Fibroblast of skin of back (primary cell): ENCODE results near the gene NGDN.

Source experiments
- DNase-seq: peaks from one replicate; pipeline ENCODE4 v3.0.0-alpha.2; 2013

Gene NGDN

DNA sequence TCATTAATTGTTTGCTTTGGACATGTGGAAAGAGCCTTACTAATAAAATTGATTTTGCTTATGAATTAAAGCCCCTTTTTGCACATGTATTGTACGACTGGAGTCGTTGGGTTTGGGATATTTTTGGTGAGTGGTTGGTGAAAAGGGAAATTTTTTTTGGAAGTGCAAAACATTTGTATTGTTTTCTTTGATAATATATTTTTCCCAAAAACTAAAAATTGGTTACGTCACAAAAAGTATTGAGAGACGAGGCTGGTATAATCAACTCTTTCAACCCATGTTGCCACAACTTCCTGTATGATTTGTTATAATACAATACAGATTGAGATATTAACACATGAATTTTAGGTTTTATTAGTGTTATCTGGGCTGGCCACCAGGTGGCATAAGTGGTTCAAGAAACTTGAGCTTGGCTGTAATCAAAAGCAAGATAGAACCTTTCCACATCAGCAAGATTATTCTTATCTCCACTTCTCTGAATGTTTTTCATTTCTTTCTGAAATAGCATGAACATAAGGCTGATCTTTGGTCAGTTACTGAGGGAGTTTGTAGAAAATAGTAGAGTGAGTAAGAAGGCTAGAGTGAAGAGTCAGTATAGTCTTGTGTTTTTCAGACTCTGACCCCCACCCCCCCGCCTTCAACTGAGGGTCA, 8.7 kb downstream of the NGDN start:
- peak; percentile 69 for DNase-seq

DNA sequence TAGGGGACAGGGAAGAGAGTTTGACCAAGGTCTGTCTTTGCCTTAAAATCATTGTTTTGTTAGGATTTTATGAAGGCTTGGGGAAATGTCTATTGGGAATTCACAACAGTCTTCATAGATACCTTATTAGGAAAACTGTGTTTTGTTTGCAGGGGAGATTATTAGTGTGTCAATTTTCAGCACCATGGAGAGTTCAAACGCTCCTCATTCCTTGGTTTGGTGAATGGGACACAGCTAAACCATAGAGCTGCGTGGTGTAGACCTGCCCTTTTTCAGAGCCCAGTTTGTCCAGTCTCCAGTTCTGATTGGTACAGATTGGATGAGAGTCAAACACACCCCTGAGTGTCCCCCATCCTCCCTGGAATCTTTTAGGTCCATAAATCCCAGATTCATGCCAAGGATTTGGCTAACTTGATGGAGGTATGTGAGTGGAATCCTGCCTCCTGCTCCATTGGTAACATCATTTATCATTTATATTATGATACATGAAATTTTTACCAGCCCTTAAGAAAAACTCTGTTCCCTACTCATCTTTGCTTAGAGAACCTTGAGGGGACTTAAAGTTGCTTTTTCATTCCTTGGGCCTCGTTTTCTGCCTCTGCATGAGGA, 12.0 kb downstream of the NGDN start:
- peak; percentile 28 for DNase-seq

GRCh38 chr14:23481979-23482822, 12.7 kb downstream of the NGDN start:
- no peak for DNase-seq

DNA sequence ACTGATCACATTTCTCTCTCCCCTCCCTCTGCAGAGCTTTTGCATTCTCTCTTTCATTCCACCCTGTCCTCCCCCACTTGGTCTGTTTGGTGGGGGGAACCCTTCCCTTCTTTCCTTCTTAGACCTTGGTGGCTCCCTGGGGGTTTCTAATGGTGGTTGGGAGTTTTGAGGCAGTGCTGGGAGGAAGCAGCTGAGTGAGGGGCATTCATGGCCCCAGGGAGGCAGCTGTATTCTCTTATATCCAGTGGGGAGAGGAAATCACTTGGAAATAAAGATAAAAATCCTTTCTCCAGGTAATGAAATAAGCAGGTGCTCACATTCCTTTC, 13.3 kb downstream of the NGDN start:
- no peak for DNase-seq

- peak; percentile 32 for DNase-seq
Measured at GRCh38 chr14:23483236-23483854, 13.8 kb downstream of the NGDN start.

GRCh38 chr14:23485326-23485725, 15.8 kb downstream of the NGDN start:
- no peak for DNase-seq

DNA sequence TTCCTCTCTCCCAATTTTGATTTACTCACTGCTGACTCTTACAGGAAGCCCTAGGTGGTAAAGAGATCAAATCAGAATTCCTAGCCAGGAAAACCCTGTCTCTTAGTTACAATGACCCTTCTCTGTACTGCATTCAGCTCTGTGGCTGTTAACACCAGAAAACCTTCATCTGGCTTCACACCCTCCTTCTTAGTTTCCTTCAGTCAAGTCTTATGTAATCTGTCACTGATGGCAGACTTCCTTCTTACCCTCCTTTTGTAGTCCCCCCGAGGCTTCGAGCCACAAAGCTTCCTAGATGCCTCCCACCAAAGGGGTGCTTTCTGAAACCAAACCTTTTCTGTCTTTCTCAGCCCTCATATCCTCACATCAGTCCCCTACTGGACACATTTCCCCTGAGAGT, 16.5 kb downstream of the NGDN start:
- no peak for DNase-seq

GRCh38 chr14:23487216-23487615, 17.7 kb downstream of the NGDN start:
- DNase-seq, result no peak

DNA sequence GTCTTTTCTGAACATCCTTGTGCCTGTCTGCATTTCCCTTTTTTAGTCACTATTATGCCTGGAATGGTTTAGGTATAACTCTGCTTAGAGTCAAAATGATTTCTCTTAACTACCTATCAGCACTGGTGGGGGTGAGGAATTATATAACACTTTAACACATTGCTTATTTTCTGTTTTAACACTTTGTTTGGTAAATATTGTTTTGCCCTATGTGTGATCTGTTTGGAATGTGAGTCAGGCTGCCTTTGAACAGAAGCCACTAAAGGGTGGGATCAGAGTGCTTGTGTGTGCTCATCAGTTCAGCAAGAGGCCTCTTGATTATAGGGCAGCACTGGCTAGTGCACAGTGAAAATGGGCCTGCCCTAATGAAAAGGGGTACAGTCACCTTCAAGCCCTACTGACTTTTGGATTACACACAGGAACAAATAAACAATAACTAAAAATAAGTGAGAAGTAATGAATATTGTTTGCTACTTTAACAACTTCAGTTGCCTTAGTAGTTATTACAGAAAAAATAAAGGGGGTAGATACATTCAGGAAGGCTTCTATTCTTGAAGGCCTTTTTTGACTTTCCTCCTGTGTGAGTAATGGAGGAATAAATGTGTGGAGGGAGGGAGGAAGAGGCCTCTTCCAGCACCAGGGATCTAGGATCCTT, 23.2 kb downstream of the NGDN start:
- DNase-seq, result no peak

DNA sequence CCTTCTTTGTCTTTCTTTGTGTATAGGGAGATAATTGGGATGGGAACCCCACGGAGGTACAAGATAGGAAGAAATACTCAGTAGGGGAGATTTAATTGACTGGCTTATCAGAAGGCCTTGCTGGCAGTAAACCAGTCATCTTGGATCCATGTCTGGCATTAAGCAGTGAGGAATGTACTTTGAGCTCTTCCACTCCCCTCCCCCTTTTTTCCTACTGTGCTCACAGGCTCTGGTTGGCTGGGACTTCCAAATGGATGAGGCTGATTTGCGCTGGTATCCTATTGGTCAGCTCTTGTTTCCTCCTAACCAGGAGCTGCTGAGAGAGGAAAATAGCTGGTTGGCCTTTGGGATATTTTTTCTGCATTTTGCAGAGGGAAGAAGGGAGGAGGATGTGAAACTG, 24.7 kb downstream of the NGDN start:
- peak; percentile 60 for DNase-seq

GRCh38 chr14:23512156-23512555, 42.7 kb downstream of the NGDN start:
- no peak for DNase-seq

DNA sequence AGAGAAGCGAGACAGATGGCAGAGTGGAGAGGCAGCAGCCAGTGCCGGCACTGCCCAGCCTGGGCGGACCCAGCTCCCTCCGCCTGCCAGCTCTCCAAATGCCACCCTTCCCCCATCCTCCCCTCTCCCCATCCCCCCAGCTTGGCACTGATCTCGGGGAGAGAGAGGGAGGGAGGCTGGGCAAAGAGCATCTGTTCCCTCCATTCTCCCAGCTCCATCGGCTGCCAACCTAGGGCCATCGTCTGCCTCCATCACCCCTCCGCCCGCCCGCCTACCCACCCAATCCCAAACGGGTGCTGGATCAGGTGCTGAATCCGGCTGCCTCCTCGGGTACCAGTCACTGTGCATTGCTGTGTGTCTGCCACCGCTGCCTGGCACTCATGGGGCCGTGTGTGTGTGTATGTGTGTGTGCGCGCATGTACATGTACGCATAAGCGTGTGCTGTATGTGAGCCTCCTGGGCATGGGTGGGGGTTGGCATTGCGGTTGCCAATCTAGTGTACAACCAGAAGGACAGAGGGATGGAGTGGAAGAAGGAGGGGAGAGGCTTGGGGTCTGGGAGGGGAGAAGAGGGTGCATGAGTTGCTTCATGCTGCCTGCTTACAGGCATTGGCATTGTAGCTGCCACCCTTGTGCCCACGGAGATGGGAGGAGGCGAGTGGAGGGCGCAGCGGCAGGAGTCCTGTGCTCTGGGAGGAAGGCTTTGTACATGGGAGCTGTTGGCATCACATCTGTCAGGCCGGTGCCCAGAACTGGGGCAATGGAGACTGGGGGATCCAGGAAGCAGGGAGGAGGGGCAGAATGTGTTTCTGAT, 43.7 kb downstream of the NGDN start:
- DNase-seq, result no peak

GRCh38 chr14:23513818-23514643, 44.5 kb downstream of the NGDN start:
- DNase-seq, result no peak

GRCh38 chr14:23514644-23514957, 45.1 kb downstream of the NGDN start:
- no peak for DNase-seq

GRCh38 chr14:23517650-23518326, 48.3 kb downstream of the NGDN start:
- no peak for DNase-seq

DNA sequence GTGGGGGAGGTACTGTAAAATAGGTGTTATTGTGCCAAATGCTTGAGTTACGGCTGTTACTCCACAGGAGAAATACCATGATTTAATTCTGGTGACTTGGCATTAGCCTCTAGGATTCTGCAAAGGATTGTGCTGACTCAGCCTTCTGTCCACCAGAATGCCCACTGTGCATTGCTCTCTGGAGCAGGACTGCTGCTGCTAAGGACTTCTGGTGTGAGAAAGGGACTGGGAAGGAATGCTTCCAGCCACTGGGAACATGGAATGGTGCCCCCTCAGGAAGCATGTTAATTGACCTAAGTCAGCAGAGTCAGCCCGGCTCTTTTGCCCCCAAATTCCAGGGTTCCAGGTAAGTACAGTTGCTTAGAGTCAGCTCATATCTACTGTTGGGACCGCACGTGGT, 49.2 kb downstream of the NGDN start:
- no peak for DNase-seq

DNA sequence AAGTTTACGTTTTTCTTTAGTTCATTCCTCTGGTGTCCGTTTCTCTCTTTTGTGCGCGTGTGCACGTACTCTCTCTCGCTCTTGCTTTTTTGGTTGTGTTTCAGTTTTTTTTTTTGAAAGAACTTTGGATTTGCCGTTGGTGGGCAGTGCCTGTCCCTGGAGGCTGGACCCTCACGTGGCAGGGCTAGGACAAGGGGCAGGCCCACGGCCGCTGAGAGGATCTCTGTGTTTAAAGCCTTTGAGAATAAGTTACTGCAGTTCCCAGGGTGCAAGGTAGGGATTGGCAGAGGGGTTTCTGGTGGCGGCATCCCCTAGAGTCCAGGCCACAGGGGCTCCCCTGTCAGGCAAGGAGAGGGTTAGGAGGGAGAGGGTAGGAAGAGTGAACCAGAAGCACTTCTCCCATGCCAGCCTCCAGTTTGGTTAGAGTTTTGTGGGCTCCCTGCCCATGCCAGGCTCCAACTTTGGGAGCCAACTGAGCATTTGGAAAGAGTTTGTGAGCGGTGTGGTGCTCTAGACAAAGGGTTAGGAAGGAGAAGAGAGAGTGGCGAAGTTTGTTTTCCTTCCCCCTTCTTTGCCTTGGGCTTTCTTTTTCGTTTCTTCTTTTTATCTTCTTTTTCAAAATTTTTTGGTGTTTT, 51.5 kb downstream of the NGDN start:
- no peak for DNase-seq

GRCh38 chr14:23521785-23522640, 52.5 kb downstream of the NGDN start:
- no peak for DNase-seq

DNA sequence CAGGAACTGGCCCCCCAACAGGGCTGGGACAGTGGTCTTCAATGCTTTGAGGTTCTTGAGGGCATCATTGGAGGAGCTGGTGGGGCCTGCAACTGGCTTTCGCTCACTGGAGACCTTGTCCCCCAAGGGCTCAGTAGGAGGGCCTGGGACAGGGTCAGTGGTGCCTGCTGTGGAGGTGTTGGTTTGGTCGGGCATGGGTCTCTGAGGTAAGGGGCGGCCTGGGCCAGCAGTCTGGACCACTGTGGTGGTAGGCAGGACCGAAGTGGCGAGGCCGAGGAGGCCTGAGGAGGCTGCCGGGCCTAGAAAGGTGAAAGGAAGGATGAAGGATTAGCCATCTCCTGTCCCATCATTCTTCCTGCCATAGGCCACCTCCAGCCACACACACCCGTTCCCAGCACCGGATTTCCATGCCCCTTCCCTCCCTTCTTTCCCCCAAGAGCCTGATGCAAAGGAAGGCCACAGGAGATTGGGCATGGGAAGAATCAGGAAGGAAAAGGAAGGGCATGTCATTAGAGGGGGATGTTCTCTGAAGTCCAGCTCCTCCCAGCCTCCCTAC, 53.2 kb downstream of the NGDN start:
- no peak for DNase-seq
